Measurements from ENCODE around the gene B4GALNT2. TPM values are rescaled to one million over a fixed set of nuclear protein-coding genes. Genes with fewer than 3 reads are reported as not detected.
"Not testable (repeated sequence)": the region's sequence is repeated elsewhere in the genome, so short reads cannot be mapped to it uniquely, and the experiment has no call there.

The B4GALNT2 gene
- total RNA-seq, 1 donor = 0.45 TPM

DNA sequence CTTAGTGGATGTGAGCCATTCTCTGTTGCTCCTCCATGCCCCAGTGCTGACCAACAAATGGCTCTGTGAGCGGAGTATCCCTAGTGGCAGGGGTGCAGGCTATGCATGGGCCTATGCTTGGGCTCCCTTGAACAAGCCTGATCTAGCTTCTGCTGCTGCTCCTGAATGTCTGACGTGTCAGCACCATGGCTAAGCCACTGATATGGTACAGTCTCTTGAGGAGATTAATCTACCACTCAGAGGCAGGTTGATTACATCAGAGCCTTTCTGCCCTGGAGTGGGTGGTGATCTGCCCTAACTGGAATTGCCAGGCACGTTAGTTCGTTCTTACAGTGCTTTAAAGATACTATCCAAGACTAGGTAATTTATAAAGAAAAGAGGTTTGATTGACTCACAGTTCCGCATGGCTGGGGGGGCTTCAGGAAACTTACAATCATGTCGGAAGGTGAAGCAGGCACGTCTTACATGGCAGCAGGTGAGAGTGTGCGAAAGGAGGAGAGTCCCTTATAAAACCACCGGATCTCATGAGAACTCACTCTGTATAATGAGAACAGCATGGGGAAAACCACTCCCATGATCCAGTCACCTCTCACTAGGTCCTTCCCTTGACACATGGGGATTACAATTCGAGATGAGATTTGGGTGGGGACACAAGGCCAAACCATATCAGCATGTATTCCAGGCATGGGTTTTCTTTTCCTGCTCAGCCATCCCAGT is 41.5 kb upstream of the B4GALNT2 start:
- TF ChIP-seq, protein P1, sequence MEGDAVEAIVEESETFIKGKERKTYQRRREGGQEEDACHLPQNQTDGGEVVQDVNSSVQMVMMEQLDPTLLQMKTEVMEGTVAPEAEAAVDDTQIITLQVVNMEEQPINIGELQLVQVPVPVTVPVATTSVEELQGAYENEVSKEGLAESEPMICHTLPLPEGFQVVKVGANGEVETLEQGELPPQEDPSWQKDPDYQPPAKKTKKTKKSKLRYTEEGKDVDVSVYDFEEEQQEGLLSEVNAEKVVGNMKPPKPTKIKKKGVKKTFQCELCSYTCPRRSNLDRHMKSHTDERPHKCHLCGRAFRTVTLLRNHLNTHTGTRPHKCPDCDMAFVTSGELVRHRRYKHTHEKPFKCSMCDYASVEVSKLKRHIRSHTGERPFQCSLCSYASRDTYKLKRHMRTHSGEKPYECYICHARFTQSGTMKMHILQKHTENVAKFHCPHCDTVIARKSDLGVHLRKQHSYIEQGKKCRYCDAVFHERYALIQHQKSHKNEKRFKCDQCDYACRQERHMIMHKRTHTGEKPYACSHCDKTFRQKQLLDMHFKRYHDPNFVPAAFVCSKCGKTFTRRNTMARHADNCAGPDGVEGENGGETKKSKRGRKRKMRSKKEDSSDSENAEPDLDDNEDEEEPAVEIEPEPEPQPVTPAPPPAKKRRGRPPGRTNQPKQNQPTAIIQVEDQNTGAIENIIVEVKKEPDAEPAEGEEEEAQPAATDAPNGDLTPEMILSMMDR (IDR thresholded peaks at IDR 0.05; ENCODE audit: insufficient read depth, low read length) = no peak
- no peak overlapping the region for H3K4me3 ChIP-seq (ENCODE audit: low read depth, low read length)
- DNase-seq (ENCODE audit: low read depth) = no peak

DNA sequence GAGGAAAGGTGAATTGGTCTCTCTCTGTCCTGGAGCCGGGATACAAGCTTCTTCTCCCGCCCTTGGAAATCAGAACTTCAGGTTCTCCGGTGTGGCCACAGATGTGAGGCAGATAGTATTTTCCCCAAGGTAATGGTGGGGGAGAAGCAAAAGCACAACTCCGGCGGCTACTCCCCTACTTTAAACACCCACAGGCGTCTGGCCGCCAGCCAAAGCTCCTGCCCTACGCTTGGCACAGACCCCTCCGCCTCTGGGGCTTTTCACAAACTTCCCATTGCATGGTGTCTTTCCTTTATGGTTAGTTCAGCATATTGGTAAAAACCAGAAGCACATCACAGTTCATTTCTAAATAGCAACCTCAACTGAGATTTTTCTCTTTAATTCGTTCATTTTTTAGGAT is 39.4 kb upstream of the B4GALNT2 start:
- no peak for DNase-seq (ENCODE audit: low read depth)
- TF ChIP-seq, protein P1 (IDR thresholded peaks at IDR 0.05; ENCODE audit: insufficient read depth, low read length) = no peak
- no peak overlapping the region for H3K4me3 ChIP-seq (ENCODE audit: low read depth, low read length)

DNA sequence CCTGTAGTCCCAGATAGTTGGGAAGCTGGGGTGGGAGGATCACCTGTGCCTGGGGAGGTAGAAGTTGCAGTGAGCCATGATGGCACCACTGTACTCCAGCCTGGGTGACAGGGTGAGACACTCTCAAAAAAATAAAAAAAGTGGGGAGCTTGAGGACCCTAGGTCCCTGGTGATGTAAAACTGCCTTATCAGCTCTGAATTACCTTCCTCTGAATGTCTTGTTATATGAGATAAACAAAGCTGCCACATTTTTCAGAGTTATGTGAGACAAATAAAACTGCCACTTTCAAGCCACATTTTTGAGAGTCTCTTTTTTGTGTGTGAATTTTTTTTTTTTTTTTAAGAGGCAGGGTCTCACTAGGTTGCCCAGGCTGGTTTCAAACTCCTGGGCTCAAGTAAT is 32.0 kb upstream of the B4GALNT2 start:
- no peak overlapping the region for H3K4me3 ChIP-seq (ENCODE audit: low read depth, low read length)
- DNase-seq (ENCODE audit: low read depth) = no peak
- TF ChIP-seq, protein P1 (IDR thresholded peaks at IDR 0.05; ENCODE audit: insufficient read depth, low read length) = no peak

DNA sequence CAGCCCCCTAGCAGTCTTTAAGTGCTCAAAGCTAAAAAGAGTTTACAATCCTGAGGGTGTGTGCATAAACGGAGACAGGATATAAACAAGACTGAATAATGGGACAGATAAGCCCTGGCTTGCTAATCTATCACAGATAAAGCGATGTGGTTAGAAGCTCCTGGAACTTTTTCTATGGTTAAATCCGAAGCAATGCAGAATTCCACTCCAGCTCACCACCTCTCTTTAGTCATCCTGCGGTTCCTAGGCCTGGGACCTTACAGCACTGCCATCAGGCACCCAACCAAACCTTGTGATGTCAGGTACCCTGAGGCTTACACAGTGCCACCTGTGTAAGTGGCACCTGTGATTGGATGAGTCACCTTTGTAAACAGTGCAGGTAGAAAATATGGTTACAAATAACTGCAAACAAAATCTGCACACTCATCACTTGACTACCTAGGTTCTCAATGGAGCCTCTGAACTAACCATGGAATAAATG is 31.5 kb upstream of the B4GALNT2 start:
- TF ChIP-seq, protein P1 (IDR thresholded peaks at IDR 0.05; ENCODE audit: insufficient read depth, low read length) = no peak
- peak; percentile 88 for DNase-seq (ENCODE audit: low read depth)
- no peak overlapping the region for H3K4me3 ChIP-seq (ENCODE audit: low read depth, low read length)

DNA sequence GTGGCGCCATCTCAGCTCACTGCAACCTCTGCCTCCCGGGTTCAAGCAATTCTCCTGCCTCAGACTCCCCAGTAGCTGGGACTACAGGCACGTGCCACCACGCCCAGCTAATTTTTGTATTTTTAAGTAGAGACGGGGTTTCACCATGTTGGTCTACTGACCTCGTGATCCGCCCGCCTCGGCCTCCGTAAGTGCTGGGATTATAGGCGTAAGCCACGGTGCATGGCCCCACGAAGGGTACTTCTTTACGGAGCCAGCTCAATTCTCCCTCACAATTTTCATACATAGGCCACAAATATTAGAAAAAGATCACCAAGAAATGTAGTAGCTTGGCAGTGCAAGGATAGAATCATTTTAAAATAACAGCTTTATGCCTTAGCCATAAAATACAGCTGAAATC is 29.2 kb upstream of the B4GALNT2 start:
- not testable (repeated sequence) for DNase-seq (ENCODE audit: low read depth); H3K4me3 ChIP-seq (ENCODE audit: low read depth, low read length)

DNA sequence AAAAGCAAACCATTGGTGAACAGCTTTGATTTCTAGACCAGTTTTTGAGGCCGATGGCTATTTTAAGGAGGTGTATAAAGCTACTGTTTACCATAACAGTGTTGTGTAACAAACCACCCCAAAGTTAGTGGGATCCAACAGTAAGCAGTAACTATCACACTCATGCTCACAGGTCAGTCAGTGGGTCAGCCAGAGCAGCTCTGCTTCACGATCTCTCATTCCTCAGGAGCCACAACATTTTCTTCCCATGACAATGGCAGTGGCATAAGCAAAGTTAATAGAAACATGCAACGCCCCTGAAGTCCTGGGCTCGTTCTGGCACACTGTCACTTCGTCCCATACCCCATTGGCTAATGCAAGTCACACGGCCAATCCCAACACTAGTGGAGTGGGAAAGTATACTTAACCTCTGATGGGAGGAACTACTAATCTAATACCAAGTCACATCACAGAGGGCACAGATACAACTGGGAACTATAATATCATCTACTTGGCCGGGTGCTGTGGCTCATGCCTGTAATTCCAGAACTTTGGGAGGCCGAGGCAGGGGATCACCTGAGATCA is 28.0 kb upstream of the B4GALNT2 start:
- no peak overlapping the region for H3K4me3 ChIP-seq (ENCODE audit: low read depth, low read length)
- no peak for DNase-seq (ENCODE audit: low read depth)
- TF ChIP-seq, protein P1 (IDR thresholded peaks at IDR 0.05; ENCODE audit: insufficient read depth, low read length) = no peak

DNA sequence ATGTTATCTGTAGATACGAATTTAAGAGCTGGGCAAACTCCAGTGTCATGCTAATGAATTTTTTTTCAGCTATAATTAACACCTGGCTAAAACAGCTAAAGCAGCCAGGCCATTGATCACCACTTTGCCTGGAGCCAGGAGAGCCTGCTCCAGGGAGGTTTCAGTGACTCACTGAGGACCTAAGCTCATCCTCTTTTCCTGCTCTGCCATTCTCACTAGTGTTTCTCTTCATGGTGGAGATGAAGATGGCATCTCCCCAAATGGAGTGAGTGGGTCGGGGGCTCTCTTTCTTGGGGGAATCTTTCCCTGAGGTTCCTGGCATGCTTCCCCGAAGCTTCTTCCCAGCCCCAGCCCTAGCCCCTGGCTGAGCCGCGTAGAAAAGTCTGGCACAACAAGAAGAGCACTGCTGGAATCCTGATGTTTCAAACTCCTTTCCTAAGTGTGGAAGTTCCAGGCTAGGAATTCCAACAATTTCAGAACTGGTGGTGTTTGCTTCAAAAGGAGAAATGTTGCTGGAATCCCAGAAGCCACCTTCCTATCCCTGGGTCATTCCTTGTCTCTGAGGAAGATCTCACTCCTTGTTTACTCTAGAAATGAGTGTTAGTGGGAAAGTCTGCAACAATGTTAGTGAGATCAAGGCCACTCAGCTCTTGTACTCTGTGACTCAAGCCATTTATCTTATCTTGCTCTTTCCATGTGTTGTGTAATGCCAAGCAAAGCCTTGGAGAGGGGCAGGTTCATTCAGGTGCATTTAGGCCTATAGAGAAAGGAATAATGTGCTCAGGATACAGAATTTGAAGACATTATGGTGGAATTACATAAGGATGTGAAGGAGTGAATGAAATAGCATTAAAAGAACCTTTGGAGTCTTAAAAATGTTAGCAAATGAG is 26.0 kb upstream of the B4GALNT2 start:
- no peak overlapping the region for H3K4me3 ChIP-seq (ENCODE audit: low read depth, low read length)
- DNase-seq (ENCODE audit: low read depth) = peak; percentile 68
- TF ChIP-seq, protein P1 (IDR thresholded peaks at IDR 0.05; ENCODE audit: insufficient read depth, low read length) = no peak
